GM23338 (cell line): Measurements from ENCODE around the gene PIEZO2. TPM values are rescaled to one million over a fixed set of nuclear protein-coding genes. Genes with fewer than 3 reads are reported as not detected.

Source experiments
- ATAC-seq: fragments of 200-7000 bp; cut with Tn5 transposase; 3 replicates; pipeline ENCODE4 v1.9.1; 2020
- DNase-seq: peaks from one replicate; pipeline ENCODE4 v3.0.0-alpha.2; 2015; ENCODE audit warnings: low spot score
- H2AFZ ChIP-seq: fragments of 200-600 bp; sonication (generic); 2 replicates; pipeline ENCODE4 v1.8.0; 2016; ENCODE audit warnings: antibody characterized with exemption, mild to moderate bottlenecking, moderate library complexity
- H3F3A ChIP-seq: fragments of 200-600 bp; sonication (generic); replicated peaks from 2 replicates; pipeline ENCODE4 v1.8.0; 2017; ENCODE audit warnings: antibody characterized with exemption, mixed run types, low read depth
- H3K27ac ChIP-seq: fragments of 200-600 bp; sonication (generic); 2 replicates; pipeline ENCODE4 v1.6.1; 2016; ENCODE audit warnings: low read depth
- H3K27me3 ChIP-seq: fragments of 200-600 bp; sonication (generic); 2 replicates; pipeline ENCODE4 v1.8.0; 2016; ENCODE audit warnings: mild to moderate bottlenecking, mixed run types, moderate library complexity; ENCODE audit not compliant: insufficient read depth
- H3K36me3 ChIP-seq: fragments of 200-600 bp; sonication (generic); 2 replicates; pipeline ENCODE4 v1.8.0; 2016; ENCODE audit warnings: mild to moderate bottlenecking; ENCODE audit not compliant: insufficient read depth
- H3K4me1 ChIP-seq: fragments of 200-600 bp; sonication (generic); 2 replicates; pipeline ENCODE4 v1.8.0; 2016; ENCODE audit warnings: mild to moderate bottlenecking, moderate library complexity; ENCODE audit not compliant: insufficient read depth
- H3K4me2 ChIP-seq: fragments of 200-600 bp; sonication (generic); 2 replicates; pipeline ENCODE4 v1.7.1; 2017; ENCODE audit warnings: mixed run types
- H3K4me3 ChIP-seq: fragments of 200-600 bp; sonication (generic); 2 replicates; pipeline ENCODE4 v1.6.1; 2016; ENCODE audit warnings: mixed run types
- H3K79me2 ChIP-seq: fragments of 200-600 bp; sonication (generic); replicated peaks from 2 replicates; pipeline ENCODE4 v1.8.0; 2017; ENCODE audit warnings: mild to moderate bottlenecking; ENCODE audit not compliant: insufficient read depth
- H3K9me2 ChIP-seq: fragments of 200-600 bp; sonication (generic); 2 replicates; pipeline ENCODE4 v1.8.0; 2017; ENCODE audit not compliant: insufficient read depth
- H4K20me1 ChIP-seq: fragments of 200-600 bp; sonication (generic); replicated peaks from 2 replicates; pipeline ENCODE4 v1.8.0; 2017; ENCODE audit warnings: mild to moderate bottlenecking; ENCODE audit not compliant: insufficient read depth
- H3K27ac Mint-ChIP-seq: 2 replicates; pipeline ENCODE4 v1.8.0; 2020; ENCODE audit warnings: inconsistent platforms, mild to moderate bottlenecking, moderate library complexity, mixed read lengths
- H3K27me3 Mint-ChIP-seq: 3 replicates; pipeline ENCODE4 v1.8.0; 2022; ENCODE audit warnings: low read depth, mild to moderate bottlenecking, moderate library complexity, mixed read lengths, inconsistent platforms; ENCODE audit not compliant: insufficient read depth, poor library complexity
- H3K36me3 Mint-ChIP-seq: 3 replicates; pipeline ENCODE4 v1.8.0; 2021; ENCODE audit warnings: low read depth, mild to moderate bottlenecking, inconsistent platforms, moderate library complexity, mixed read lengths
- H3K4me1 Mint-ChIP-seq: 3 replicates; pipeline ENCODE4 v1.8.0; 2020; ENCODE audit warnings: mild to moderate bottlenecking, inconsistent platforms, mixed read lengths
- H3K4me3 Mint-ChIP-seq: 3 replicates; pipeline ENCODE4 v1.8.0; 2021; ENCODE audit warnings: moderate library complexity, mild to moderate bottlenecking, inconsistent platforms, mixed read lengths
- H3K9me3 Mint-ChIP-seq: 3 replicates; pipeline ENCODE4 v1.8.0; 2020; ENCODE audit warnings: moderate library complexity, mild to moderate bottlenecking, inconsistent platforms, mixed read lengths
- EZH2 ChIP-seq: fragments of 200-600 bp; sonication (generic); IDR thresholded peaks from one replicate; pipeline ENCODE4 v1.8.0; 2017; ENCODE audit warnings: antibody characterized with exemption, mild to moderate bottlenecking, low read depth; ENCODE audit not compliant: unreplicated experiment
- JUNB ChIP-seq: IDR thresholded peaks from one replicate; pipeline ENCODE4 v1.6.1; 2016; ENCODE audit warnings: antibody characterized with exemption; ENCODE audit not compliant: unreplicated experiment
- NANOG ChIP-seq: IDR thresholded peaks from 2 replicates; pipeline ENCODE4 v1.6.1; 2016; ENCODE audit warnings: antibody characterized with exemption, borderline replicate concordance
- STAT1 ChIP-seq: IDR thresholded peaks from one replicate; pipeline ENCODE4 v1.6.1; 2016; ENCODE audit warnings: antibody characterized with exemption; ENCODE audit not compliant: unreplicated experiment
- polyA plus RNA-seq: library from polyadenylated mRNA; unstranded; fragments of >200 nt; fragmentation: Nextera tagmentation; extraction: Ambion mirVana; gene quantifications from 2 replicates; pipeline ENCODE4 v1.2.1, GENCODE V29; 2016
- total RNA-seq: library from RNA; depleted of rRNA; stranded (reverse); fragments of >200 nt; shearing (Covaris generic); gene quantifications from 2 replicates; pipeline ENCODE4 v1.2.3, GENCODE V29; 2014
- TF ChIP-seq, protein P1 (sequence below): fragments of 250-450 bp; sonication (Bioruptor Pico); IDR thresholded peaks from 2 replicates; pipeline ENCODE4 v1.5.0; 2020; ENCODE audit warnings: mild to moderate bottlenecking, moderate library complexity
- TF ChIP-seq, protein P2 (sequence below), 2 experiments: fragments of 200-600 bp in 1 of 2; sonication (generic) in 1 of 2; conservative IDR thresholded peaks; 2 replicates each; pipeline versions ENCODE4 v1.5.1 to v1.6.1; 2016 to 2017; ENCODE audit warnings: antibody characterized with exemption in 2 of 2, low read depth in 2 of 2, mild to moderate bottlenecking in 2 of 2, moderate library complexity in 1 of 2

PIEZO2 gene
- total and polyA plus RNA-seq, 2 experiments from 2014 or later, result 4.8 to 8.2 TPM

- no peak overlapping the region for H3K27ac ChIP-seq
- Mint-ChIP-seq H3K36me3 (no peaks in the 10 kb centered on the region), H3K4me1 (peaks cover 20% of the 10 kb centered on the region), H3K4me3 (no peak overlapping the region), H3K27ac (no peak overlapping the region), H3K9me3 (no peaks in the 10 kb centered on the region), H3K27me3 (peaks cover 3% of the 10 kb centered on the region)
- no peak for ATAC-seq
- no peaks in the 10 kb centered on the region for H3K36me3 ChIP-seq
- no peak for TF ChIP-seq JUNB
- TF ChIP-seq, protein P1, sequence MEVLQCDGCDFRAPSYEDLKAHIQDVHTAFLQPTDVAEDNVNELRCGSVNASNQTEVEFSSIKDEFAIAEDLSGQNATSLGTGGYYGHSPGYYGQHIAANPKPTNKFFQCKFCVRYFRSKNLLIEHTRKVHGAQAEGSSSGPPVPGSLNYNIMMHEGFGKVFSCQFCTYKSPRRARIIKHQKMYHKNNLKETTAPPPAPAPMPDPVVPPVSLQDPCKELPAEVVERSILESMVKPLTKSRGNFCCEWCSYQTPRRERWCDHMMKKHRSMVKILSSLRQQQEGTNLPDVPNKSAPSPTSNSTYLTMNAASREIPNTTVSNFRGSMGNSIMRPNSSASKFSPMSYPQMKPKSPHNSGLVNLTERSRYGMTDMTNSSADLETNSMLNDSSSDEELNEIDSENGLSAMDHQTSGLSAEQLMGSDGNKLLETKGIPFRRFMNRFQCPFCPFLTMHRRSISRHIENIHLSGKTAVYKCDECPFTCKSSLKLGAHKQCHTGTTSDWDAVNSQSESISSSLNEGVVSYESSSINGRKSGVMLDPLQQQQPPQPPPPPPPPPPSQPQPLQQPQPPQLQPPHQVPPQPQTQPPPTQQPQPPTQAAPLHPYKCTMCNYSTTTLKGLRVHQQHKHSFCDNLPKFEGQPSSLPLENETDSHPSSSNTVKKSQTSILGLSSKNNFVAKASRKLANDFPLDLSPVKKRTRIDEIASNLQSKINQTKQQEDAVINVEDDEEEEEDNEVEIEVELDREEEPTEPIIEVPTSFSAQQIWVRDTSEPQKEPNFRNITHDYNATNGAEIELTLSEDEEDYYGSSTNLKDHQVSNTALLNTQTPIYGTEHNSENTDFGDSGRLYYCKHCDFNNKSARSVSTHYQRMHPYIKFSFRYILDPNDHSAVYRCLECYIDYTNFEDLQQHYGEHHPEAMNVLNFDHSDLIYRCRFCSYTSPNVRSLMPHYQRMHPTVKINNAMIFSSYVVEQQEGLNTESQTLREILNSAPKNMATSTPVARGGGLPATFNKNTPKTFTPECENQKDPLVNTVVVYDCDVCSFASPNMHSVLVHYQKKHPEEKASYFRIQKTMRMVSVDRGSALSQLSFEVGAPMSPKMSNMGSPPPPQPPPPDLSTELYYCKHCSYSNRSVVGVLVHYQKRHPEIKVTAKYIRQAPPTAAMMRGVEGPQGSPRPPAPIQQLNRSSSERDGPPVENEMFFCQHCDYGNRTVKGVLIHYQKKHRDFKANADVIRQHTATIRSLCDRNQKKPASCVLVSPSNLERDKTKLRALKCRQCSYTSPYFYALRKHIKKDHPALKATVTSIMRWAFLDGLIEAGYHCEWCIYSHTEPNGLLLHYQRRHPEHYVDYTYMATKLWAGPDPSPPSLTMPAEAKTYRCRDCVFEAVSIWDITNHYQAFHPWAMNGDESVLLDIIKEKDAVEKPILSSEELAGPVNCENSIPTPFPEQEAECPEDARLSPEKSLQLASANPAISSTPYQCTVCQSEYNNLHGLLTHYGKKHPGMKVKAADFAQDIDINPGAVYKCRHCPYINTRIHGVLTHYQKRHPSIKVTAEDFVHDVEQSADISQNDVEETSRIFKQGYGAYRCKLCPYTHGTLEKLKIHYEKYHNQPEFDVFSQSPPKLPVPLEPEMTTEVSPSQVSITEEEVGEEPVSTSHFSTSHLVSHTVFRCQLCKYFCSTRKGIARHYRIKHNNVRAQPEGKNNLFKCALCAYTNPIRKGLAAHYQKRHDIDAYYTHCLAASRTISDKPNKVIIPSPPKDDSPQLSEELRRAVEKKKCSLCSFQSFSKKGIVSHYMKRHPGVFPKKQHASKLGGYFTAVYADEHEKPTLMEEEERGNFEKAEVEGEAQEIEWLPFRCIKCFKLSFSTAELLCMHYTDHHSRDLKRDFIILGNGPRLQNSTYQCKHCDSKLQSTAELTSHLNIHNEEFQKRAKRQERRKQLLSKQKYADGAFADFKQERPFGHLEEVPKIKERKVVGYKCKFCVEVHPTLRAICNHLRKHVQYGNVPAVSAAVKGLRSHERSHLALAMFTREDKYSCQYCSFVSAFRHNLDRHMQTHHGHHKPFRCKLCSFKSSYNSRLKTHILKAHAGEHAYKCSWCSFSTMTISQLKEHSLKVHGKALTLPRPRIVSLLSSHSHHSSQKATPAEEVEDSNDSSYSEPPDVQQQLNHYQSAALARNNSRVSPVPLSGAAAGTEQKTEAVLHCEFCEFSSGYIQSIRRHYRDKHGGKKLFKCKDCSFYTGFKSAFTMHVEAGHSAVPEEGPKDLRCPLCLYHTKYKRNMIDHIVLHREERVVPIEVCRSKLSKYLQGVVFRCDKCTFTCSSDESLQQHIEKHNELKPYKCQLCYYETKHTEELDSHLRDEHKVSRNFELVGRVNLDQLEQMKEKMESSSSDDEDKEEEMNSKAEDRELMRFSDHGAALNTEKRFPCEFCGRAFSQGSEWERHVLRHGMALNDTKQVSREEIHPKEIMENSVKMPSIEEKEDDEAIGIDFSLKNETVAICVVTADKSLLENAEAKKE, result no peak
- TF ChIP-seq NANOG, result no peak
- H4K20me1 ChIP-seq, result no peaks in the 10 kb centered on the region
- H3K4me1 ChIP-seq, result peaks cover 16% of the 10 kb centered on the region
- no peak for DNase-seq
- no peaks in the 10 kb centered on the region for H3K79me2 ChIP-seq
- no peak overlapping the region for H3K4me2 ChIP-seq
- no peaks in the 10 kb centered on the region for H3F3A ChIP-seq
- peaks cover 10% of the 10 kb centered on the region for H3K27me3 ChIP-seq
- no peaks in the 10 kb centered on the region for H3K9me2 ChIP-seq
- H2AFZ ChIP-seq, result no peak overlapping the region
- H3K4me3 ChIP-seq, result no peak overlapping the region
These were observed 5.8 kb upstream of the PIEZO2 start for GRCh38 chr18:11155034-11155759.

DNA sequence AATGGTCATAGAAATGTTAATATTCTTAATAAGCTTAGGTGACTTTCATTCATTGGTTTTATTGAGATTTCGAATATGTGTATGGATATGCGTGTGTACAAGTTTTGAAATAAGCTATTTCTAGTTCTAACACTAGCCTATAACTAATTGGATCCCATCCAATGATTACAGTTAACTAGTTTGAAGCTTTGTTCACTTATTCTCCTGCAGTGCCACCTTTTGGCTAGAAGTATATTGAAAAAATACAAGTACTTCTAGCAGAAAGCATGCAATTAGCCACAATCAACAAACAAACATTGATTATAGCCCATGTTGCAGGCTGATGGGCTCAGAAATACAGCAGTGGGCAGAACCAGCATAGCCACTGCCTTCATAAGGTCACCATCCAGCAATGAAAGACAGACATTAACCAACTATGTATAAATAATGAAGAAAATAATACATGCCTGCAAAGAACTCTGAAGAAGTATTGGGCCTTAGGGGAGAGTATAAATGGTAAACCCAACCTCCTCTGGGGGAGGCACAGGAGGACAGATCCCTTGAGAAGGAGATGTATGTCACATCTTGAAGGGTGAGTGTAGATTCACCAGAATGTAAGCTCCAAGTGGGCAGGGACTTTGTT is 5.1 kb upstream of the PIEZO2 start:
- Mint-ChIP-seq H3K4me1 (peaks cover 24% of the 10 kb centered on the region), H3K27ac (no peak overlapping the region), H3K36me3 (no peaks in the 10 kb centered on the region), H3K4me3 (no peak overlapping the region), H3K27me3 (peaks cover 8% of the 10 kb centered on the region), H3K9me3 (no peaks in the 10 kb centered on the region)
- no peak for TF ChIP-seq STAT1
- TF ChIP-seq, protein P2, sequence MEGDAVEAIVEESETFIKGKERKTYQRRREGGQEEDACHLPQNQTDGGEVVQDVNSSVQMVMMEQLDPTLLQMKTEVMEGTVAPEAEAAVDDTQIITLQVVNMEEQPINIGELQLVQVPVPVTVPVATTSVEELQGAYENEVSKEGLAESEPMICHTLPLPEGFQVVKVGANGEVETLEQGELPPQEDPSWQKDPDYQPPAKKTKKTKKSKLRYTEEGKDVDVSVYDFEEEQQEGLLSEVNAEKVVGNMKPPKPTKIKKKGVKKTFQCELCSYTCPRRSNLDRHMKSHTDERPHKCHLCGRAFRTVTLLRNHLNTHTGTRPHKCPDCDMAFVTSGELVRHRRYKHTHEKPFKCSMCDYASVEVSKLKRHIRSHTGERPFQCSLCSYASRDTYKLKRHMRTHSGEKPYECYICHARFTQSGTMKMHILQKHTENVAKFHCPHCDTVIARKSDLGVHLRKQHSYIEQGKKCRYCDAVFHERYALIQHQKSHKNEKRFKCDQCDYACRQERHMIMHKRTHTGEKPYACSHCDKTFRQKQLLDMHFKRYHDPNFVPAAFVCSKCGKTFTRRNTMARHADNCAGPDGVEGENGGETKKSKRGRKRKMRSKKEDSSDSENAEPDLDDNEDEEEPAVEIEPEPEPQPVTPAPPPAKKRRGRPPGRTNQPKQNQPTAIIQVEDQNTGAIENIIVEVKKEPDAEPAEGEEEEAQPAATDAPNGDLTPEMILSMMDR (conservative IDR thresholded peaks at IDR 0.05; ENCODE audit: low read depth in 2 of 2), result peak; percentile 66 to 79
- TF ChIP-seq EZH2, result no peak
- H2AFZ ChIP-seq, result no peak overlapping the region
- no peak overlapping the region for H3K4me2 ChIP-seq
- H3K27me3 ChIP-seq, result peaks cover 16% of the 10 kb centered on the region
- peak; percentile 73 for DNase-seq
- no peaks in the 10 kb centered on the region for H3F3A ChIP-seq
- H3K79me2 ChIP-seq, result no peaks in the 10 kb centered on the region
- H3K4me1 ChIP-seq, result peaks cover 16% of the 10 kb centered on the region
- H3K36me3 ChIP-seq, result no peaks in the 10 kb centered on the region
- H3K9me2 ChIP-seq, result no peaks in the 10 kb centered on the region
- H3K27ac ChIP-seq, result no peak overlapping the region
- H4K20me1 ChIP-seq, result no peaks in the 10 kb centered on the region
- H3K4me3 ChIP-seq, result no peak overlapping the region
- no peak for ATAC-seq
